CD4-positive, alpha-beta memory T cell (primary cell): Measurements from ENCODE around the gene TSR1. TPM values are rescaled to one million over a fixed set of nuclear protein-coding genes. Genes with fewer than 3 reads are reported as not detected.
A peak's percentile ranks its signal among the peaks of the same experiment; 100 is the strongest.

ENCODE experiments used
- CTCF ChIA-PET: fragments of 350-600 bp; sonication (Branson Sonifier 250); formaldehyde crosslinking; loops from one replicate; lab custom pipeline; 2021; ENCODE audit warnings: inconsistent platforms; ENCODE audit not compliant: partially characterized antibody; lab: Charles Lee
- POLR2A ChIA-PET: fragments of 350-600 bp; sonication (Branson Sonifier 250); formaldehyde crosslinking; loops from one replicate; lab custom pipeline; 2021; ENCODE audit not compliant: partially characterized antibody; lab: Charles Lee
- DNase-seq, 5 donors: peaks; one replicate each; pipeline versions ENCODE4 v3.0.0 to v3.0.0-alpha.2; 2020 to 2022; ENCODE audit warnings: mixed read lengths in 1 of 5
- H3K27ac ChIP-seq: one replicate; pipeline ENCODE4 v1.7.0; 2013; ENCODE audit warnings: low read depth, low read length
- H3K27me3 ChIP-seq: 2 replicates; pipeline ENCODE4 v1.7.0; 2013; ENCODE audit warnings: mild to moderate bottlenecking, low read length, moderate library complexity; ENCODE audit not compliant: insufficient read depth
- H3K36me3 ChIP-seq: 2 replicates; pipeline ENCODE4 v1.7.0; 2013; ENCODE audit warnings: mild to moderate bottlenecking, low read length, moderate library complexity; ENCODE audit not compliant: insufficient read depth
- H3K4me1 ChIP-seq: 2 replicates; pipeline ENCODE4 v1.7.0; 2013; ENCODE audit warnings: mild to moderate bottlenecking, low read length, moderate library complexity; ENCODE audit not compliant: insufficient read depth
- H3K4me3 ChIP-seq, 2 donors: one replicate each; pipeline ENCODE4 v1.7.0; 2013; ENCODE audit warnings: low read length in 2 of 2, mild to moderate bottlenecking in 1 of 2
- H3K9me3 ChIP-seq, 2 donors: one replicate each; pipeline ENCODE4 v1.7.0; 2013; ENCODE audit warnings: low read length in 2 of 2, control low read depth in 1 of 2; ENCODE audit not compliant: control insufficient read depth in 1 of 2
- H3K27ac Mint-ChIP-seq, 7 donors: one replicate each; pipeline ENCODE4 v1.8.0; 2020 to 2021; ENCODE audit warnings: mixed read lengths in 7 of 7, mild to moderate bottlenecking in 6 of 7, inconsistent platforms in 3 of 7, moderate library complexity in 3 of 7
- H3K27me3 Mint-ChIP-seq, 2 donors: one replicate each; pipeline ENCODE4 v1.8.0; 2020 to 2021; ENCODE audit warnings: mixed read lengths in 2 of 2
- H3K36me3 Mint-ChIP-seq, 2 donors: one replicate each; pipeline ENCODE4 v1.8.0; 2020 to 2021; ENCODE audit warnings: mixed read lengths in 2 of 2, inconsistent platforms in 1 of 2, mild to moderate bottlenecking in 1 of 2
- H3K4me1 Mint-ChIP-seq, 4 donors: one replicate each; pipeline ENCODE4 v1.8.0; 2020 to 2021; ENCODE audit warnings: mixed read lengths in 4 of 4, mild to moderate bottlenecking in 1 of 4
- H3K4me3 Mint-ChIP-seq, 8 donors: one replicate each; pipeline ENCODE4 v1.8.0; 2020 to 2021; ENCODE audit warnings: mixed read lengths in 8 of 8, mild to moderate bottlenecking in 7 of 8, moderate library complexity in 6 of 8, inconsistent platforms in 3 of 8
- H3K9me3 Mint-ChIP-seq, 8 donors: one replicate each; pipeline ENCODE4 v1.8.0; 2020 to 2021; ENCODE audit warnings: mixed read lengths in 8 of 8, mild to moderate bottlenecking in 5 of 8, inconsistent platforms in 3 of 8, moderate library complexity in 1 of 8
- intact Hi-C: fragments of 100-400 bp; cut with micrococcal nuclease; formaldehyde crosslinking; loops from one replicate; pipeline ENCODE4 v1.15.1; 2023
- polyA plus RNA-seq, 2 donors: library from polyadenylated mRNA; unstranded; fragments of 300-500 nt; fragmentation: Illumina TruSeq; gene quantifications; one replicate each; pipeline ENCODE4 v1.2.3, GENCODE V29; 2021
- total RNA-seq, 2 experiments: library from RNA; stranded (reverse); gene quantifications; one replicate each; pipeline ENCODE4 v1.2.3, GENCODE V29; 2021

Gene TSR1
- total and polyA plus RNA-seq, 4 experiments from 2014 or later: 14.3 to 31.7 (median 22.4) TPM

DNA sequence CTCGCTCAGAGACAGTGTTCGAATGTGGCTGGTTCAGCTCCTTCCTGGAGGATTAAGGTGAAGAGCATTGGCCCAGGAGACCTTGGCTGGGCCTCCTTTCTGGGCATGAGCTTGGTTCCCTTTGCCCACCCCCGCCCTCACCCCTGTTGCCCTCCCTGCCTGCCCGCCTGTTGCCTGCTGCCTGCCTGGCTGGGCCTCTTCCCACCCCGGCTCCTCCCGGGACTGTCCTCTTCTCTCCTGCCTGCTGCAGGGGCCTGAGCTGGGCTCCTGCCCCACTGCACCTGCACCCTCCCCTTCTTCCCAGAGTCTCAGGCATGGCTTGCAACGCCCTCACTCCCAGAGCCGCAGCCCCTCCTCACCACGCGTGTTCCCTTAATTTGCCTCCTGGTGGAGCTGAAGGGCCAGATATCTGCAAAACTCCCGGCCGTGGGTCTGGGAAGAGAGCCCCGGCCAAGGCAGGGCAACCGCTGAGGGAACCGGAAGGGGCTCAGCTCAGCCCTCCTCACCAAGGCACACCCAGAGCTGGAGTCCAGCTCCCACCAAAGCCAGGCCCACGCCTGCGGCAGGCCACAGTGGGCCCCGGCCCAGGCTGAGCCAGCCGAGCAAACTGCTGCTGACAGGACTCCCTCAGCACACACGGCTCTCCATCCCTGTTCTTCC lies 33.4 kb upstream of the TSR1 start:
- Mint-ChIP-seq H3K9me3 (peaks cover 0 to 2% (median 0%) of the 10 kb centered on the region in 8 donors), H3K36me3 (peaks cover 10 to 38% of the 10 kb centered on the region in 2 donors), H3K4me3 (no peak overlapping the region), H3K27ac (peak overlapping the region in 3 of 7 donors; percentile 46 to 75 (median 48)), H3K4me1 (no peaks in the 10 kb centered on the region), H3K27me3 (no peaks in the 10 kb centered on the region)
- no peak for DNase-seq
- Histone ChIP-seq H3K27ac (no peak overlapping the region), H3K27me3 (no peaks in the 10 kb centered on the region), H3K36me3 (peaks cover 9% of the 10 kb centered on the region), H3K4me3 (no peak overlapping the region), H3K9me3 (no peaks in the 10 kb centered on the region), H3K4me1 (no peaks in the 10 kb centered on the region)
- CTCF ChIA-PET: interaction anchor here (1.1 to 4.1 kb wide), 2 partner anchors 13 to 46 kb away, joined by 4 to 18 read pairs; no protein-coding TSS in a partner anchor
- intact Hi-C loops: no loop called here
- POLR2A ChIA-PET: no interaction called here

DNA sequence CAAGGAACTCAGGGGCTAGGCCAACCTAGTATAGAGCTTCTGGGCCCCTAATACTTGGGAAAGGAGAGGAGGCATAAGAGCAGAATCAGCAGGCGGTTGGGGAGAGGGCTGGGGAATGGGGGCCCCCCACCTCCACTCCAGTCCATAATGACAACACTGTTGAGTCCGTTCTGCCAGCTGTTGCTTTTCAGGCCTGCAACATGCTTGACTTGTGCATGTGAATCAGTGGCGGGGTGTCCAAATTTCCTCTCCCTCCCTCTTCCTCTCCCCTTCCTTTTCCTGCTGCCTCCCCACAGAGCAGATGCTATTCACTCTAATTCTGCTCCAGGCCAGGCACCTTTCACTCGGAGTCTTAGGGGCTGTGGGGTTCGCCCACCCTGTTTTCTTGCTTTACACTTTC lies 32.8 kb upstream of the TSR1 start:
- Mint-ChIP-seq H3K27ac (peak overlapping the region in 2 of 7 donors; percentile 41 to 46), H3K27me3 (no peaks in the 10 kb centered on the region), H3K9me3 (peaks cover 0 to 2% (median 0%) of the 10 kb centered on the region in 8 donors), H3K4me3 (no peak overlapping the region), H3K36me3 (peaks cover 10 to 38% of the 10 kb centered on the region in 2 donors), H3K4me1 (no peaks in the 10 kb centered on the region)
- Histone ChIP-seq H3K27ac (no peak overlapping the region), H3K36me3 (peaks cover 14% of the 10 kb centered on the region), H3K4me3 (no peak overlapping the region), H3K27me3 (no peaks in the 10 kb centered on the region), H3K4me1 (no peaks in the 10 kb centered on the region), H3K9me3 (no peaks in the 10 kb centered on the region)
- ChIA-PET POLR2A (no interaction called here), CTCF (interaction anchor here (4.1 kb wide), 1 partner anchor 14 kb away, joined by 18 read pairs; no protein-coding TSS in a partner anchor)
- DNase-seq: no peak
- intact Hi-C loops: no loop called here

DNA sequence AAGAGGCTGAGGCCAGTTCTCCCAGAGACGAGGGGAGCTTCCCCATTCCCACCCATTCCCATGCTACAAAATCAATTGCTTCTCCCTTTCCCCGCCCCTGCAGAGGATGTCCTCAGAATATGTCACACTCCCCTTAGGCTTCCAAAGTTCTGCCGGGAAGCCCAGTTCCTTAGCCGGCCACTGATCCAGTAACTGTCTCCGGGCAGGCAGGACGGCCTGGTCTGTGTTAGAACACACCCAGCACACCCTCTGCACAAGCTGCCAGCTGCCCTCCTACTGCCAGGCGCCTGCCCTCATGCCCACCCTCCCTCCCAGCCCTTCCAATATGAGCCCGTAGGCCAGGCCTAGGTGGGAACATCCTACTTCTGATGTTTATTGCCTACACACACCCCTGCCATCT lies 32.1 kb upstream of the TSR1 start:
- no peaks in the 10 kb centered on the region for H3K27me3 ChIP-seq
- Mint-ChIP-seq H3K27me3 (no peaks in the 10 kb centered on the region), H3K9me3 (peaks cover 0 to 2% (median 0%) of the 10 kb centered on the region in 8 donors), H3K27ac (peak overlapping the region in 1 of 7 donors; percentile 11), H3K36me3 (peaks cover 10 to 39% of the 10 kb centered on the region in 2 donors), H3K4me1 (no peaks in the 10 kb centered on the region), H3K4me3 (no peak overlapping the region)
- H3K27ac ChIP-seq: no peak overlapping the region
- intact Hi-C loops: no loop called here
- no peaks in the 10 kb centered on the region for H3K9me3 ChIP-seq
- ChIA-PET CTCF (interaction anchor here (4.1 kb wide), 1 partner anchor 14 kb away, joined by 18 read pairs; no protein-coding TSS in a partner anchor), POLR2A (no interaction called here)
- no peak overlapping the region for H3K4me3 ChIP-seq
- DNase-seq: no peak
- H3K4me1 ChIP-seq: no peaks in the 10 kb centered on the region
- peaks cover 19% of the 10 kb centered on the region for H3K36me3 ChIP-seq

DNA sequence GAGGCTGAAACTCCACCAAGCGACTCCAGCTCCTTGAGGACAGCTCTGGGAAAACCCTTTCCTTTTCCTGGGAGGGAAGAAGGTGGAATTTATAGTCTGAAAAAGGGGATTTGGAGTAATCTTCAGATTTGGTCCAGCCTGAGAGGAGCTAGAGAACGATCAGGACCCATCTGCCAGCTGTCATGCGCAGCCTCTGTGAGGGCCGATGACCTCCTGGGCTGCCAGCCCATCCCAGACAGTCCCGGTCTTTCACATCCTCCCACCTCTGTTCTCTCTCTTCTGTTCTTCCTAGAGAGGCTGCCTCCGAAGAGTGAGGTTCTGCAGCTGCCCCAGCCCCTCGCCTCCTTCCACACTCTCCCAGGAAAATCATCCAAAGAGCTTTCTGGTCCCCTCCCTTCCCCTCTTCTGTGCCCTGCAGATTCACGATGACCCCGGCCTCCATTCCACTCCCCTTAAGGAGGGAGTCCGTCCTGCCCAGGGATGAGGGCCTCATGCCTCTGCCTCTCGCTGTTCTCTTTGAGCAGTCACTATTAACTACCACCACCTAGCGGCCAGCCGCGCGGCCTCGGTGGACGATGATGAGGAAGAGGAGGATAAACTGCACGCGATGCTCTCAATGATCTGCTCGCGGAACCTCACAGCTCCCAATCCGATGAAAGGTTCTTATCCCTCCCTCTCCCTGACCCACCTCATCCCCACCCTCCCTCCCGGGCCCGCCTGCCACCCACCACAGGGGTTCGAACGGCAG lies 30.7 kb upstream of the TSR1 start:
- no peak for DNase-seq
- ChIA-PET CTCF (interaction anchor here (4.1 kb wide), 1 partner anchor 16 kb away, joined by 18 read pairs; no protein-coding TSS in a partner anchor), POLR2A (no interaction called here)
- H3K9me3 Mint-ChIP-seq: no peaks in the 10 kb centered on the region
- H3K4me3 ChIP-seq: no peak overlapping the region
- H3K9me3 ChIP-seq: no peaks in the 10 kb centered on the region
- H3K4me3 Mint-ChIP-seq: no peak overlapping the region
- H3K4me1 ChIP-seq: no peaks in the 10 kb centered on the region
- peak overlapping the region in 1 of 7 donors; percentile 76 for H3K27ac Mint-ChIP-seq
- H3K27me3 ChIP-seq: no peaks in the 10 kb centered on the region
- peaks cover 14 to 40% of the 10 kb centered on the region in 2 donors for H3K36me3 Mint-ChIP-seq
- H3K36me3 ChIP-seq: peaks cover 24% of the 10 kb centered on the region
- H3K27ac ChIP-seq: no peak overlapping the region
- no peaks in the 10 kb centered on the region for H3K4me1 Mint-ChIP-seq
- no peaks in the 10 kb centered on the region for H3K27me3 Mint-ChIP-seq
- intact Hi-C loops: no loop called here

DNA sequence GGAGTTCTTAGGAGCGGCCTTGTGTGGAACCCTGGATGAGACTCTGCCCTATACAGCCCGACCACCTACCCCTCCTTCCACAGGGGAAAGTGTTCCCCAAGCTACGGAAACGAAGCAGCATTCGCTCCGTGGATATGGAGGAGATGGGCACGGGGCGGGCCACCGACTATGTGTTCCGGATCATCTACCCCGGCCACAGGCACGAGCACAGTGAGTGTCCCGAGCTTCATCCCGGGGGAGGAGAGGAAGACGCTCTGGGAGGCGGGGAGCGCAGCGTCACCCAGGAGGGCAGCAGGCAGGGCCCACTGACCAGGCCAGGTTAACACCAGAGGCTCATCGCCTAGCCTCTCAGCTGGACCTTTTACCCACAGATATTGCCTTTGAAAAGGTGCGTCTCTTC lies 28.9 kb upstream of the TSR1 start:
- Histone ChIP-seq H3K9me3 (no peaks in the 10 kb centered on the region), H3K4me1 (no peaks in the 10 kb centered on the region), H3K36me3 (peaks cover 19% of the 10 kb centered on the region), H3K27ac (no peak overlapping the region), H3K27me3 (no peaks in the 10 kb centered on the region), H3K4me3 (no peak overlapping the region)
- no peaks in the 10 kb centered on the region for H3K9me3 Mint-ChIP-seq
- no peaks in the 10 kb centered on the region for H3K4me1 Mint-ChIP-seq
- no peak overlapping the region for H3K27ac Mint-ChIP-seq
- intact Hi-C loops: no loop called here
- ChIA-PET CTCF (interaction anchor here (1.7 kb wide), 1 partner anchor 17 kb away, joined by 5 read pairs; no protein-coding TSS in a partner anchor), POLR2A (no interaction called here)
- DNase-seq: no peak
- H3K4me3 Mint-ChIP-seq: no peak overlapping the region
- H3K36me3 Mint-ChIP-seq: peaks cover 8 to 38% of the 10 kb centered on the region in 2 donors
- H3K27me3 Mint-ChIP-seq: no peaks in the 10 kb centered on the region

DNA sequence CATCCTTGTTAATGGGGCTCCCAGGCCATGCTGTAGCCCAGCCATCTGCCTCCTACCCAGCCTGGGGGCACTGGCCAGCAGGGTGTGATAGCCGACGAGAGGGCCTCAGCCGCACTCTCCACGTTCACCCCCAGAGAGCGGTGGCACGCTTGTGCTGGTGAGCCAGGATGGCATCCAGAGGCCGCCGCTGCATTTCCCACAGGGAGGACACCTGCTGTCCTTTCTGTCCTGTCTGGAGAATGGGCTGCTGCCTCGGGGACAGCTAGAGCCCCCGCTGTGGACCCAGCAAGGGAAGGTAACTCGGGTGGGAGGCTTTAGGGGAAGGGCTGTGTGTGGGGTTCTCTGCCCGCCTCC lies 28.5 kb upstream of the TSR1 start:
- H3K36me3 ChIP-seq: peaks cover 19% of the 10 kb centered on the region
- H3K27me3 ChIP-seq: no peaks in the 10 kb centered on the region
- Mint-ChIP-seq H3K4me1 (no peaks in the 10 kb centered on the region), H3K9me3 (no peaks in the 10 kb centered on the region), H3K27ac (no peak overlapping the region), H3K27me3 (no peaks in the 10 kb centered on the region), H3K36me3 (peaks cover 8 to 37% of the 10 kb centered on the region in 2 donors), H3K4me3 (no peak overlapping the region)
- intact Hi-C loops: no loop called here
- CTCF ChIA-PET: interaction anchor here (1.7 kb wide), 1 partner anchor 17 kb away, joined by 5 read pairs; no protein-coding TSS in a partner anchor
- H3K4me3 ChIP-seq: no peak overlapping the region
- H3K4me1 ChIP-seq: no peaks in the 10 kb centered on the region
- no peaks in the 10 kb centered on the region for H3K9me3 ChIP-seq
- POLR2A ChIA-PET: no interaction called here
- H3K27ac ChIP-seq: no peak overlapping the region
- no peak for DNase-seq
